Neural cell (in vitro differentiated cells): ENCODE data around the gene PCDHA4.

ENCODE experiments used
- MXI1 ChIP-seq: fragments of 450-650 bp; conservative IDR thresholded peaks from 2 replicates; pipeline ENCODE4 v1.6.1; 2014; ENCODE audit warnings: antibody characterized with exemption, mild to moderate bottlenecking; ENCODE audit not compliant: poor library complexity, severe bottlenecking
- TAF1 ChIP-seq: IDR thresholded peaks from 2 replicates; pipeline ENCODE4 v1.6.1; 2012; ENCODE audit warnings: low read depth
- TF ChIP-seq, protein P1 (sequence below): fragments of 450-650 bp; IDR thresholded peaks from 2 replicates; pipeline ENCODE4 v1.5.1; 2014; ENCODE audit warnings: antibody characterized with exemption, mild to moderate bottlenecking, moderate library complexity; ENCODE audit not compliant: poor library complexity, severe bottlenecking

DNA sequence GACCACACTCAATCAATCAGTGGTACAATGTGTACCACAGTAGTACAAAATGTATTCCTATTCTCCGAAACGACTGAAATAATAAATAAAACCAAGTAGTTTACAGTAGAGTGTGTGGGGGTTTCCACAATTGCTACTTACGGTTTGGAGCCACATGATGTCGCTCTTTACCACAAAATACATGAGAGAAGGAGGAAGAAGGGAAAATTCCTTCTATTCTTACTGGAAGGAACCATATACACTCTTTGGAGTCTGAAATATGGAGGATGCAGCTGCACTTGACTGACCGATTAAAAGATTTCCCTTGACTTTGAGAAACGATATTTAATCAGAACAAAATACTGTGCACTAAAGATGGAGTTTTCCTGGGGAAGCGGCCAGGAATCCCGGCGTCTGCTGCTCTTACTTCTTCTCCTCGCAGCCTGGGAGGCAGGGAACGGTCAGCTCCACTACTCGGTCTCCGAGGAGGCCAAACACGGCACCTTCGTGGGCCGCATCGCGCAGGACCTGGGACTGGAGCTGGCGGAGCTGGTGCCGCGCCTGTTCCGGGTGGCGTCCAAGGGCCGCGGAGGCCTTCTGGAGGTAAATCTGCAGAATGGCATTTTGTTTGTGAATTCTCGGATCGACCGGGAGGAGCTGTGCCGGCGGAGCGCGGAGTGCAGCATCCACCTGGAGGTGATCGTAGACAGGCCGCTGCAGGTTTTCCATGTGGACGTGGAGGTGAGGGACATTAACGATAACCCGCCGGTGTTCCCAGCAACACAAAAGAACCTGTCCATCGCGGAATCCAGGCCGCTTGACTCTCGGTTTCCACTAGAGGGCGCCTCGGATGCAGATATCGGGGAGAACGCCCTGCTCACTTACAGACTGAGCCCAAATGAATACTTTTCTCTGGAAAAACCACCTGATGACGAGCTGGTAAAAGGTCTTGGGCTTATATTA is at the start of gene PCDHA4:
- TF ChIP-seq, protein P1, sequence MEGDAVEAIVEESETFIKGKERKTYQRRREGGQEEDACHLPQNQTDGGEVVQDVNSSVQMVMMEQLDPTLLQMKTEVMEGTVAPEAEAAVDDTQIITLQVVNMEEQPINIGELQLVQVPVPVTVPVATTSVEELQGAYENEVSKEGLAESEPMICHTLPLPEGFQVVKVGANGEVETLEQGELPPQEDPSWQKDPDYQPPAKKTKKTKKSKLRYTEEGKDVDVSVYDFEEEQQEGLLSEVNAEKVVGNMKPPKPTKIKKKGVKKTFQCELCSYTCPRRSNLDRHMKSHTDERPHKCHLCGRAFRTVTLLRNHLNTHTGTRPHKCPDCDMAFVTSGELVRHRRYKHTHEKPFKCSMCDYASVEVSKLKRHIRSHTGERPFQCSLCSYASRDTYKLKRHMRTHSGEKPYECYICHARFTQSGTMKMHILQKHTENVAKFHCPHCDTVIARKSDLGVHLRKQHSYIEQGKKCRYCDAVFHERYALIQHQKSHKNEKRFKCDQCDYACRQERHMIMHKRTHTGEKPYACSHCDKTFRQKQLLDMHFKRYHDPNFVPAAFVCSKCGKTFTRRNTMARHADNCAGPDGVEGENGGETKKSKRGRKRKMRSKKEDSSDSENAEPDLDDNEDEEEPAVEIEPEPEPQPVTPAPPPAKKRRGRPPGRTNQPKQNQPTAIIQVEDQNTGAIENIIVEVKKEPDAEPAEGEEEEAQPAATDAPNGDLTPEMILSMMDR: peak; percentile 88
- peak; percentile 90 for TF ChIP-seq TAF1
- no peak for TF ChIP-seq MXI1
